Choroid plexus epithelial cell (primary cell): ENCODE measurements around the gene DNAJB14.
A peak's percentile ranks its signal among the peaks of the same experiment; 100 is the strongest.

ENCODE experiments used
- DNase-seq: peaks from one replicate; pipeline ENCODE4 v3.0.0-alpha.2; 2010; ENCODE audit warnings: low read depth
- H3K4me3 ChIP-seq: 2 replicates; pipeline ENCODE4 v1.5.1; 2011; ENCODE audit warnings: low read depth, mild to moderate bottlenecking, control low read depth, low read length, moderate library complexity
- TF ChIP-seq, protein P1 (sequence below): conservative IDR thresholded peaks from 2 replicates; pipeline ENCODE4 v1.5.1; 2011; ENCODE audit warnings: low read depth, mild to moderate bottlenecking, control low read depth, inconsistent platforms, low read length, moderate library complexity

Gene DNAJB14

DNA sequence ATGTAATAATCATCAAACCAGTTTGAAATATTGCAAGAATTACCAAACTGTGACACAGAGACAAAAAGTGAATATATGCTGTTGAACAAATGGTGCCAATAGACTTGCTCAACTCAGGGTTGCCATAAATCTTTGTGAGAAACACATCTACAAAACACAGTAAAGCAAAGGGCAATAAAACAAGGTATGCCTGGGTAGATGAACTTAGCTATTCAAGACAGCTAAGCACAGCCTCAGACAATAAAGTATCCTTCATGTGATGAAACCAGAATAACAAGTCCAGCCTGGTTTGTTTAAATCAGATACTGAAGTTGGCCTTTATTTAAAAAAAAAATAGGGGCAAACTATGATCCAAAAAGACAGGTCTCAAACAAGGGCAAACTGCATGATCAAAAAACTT lies 71.3 kb downstream of the DNAJB14 start:
- no peak for DNase-seq
- H3K4me3 ChIP-seq = no peak overlapping the region
- TF ChIP-seq, protein P1, sequence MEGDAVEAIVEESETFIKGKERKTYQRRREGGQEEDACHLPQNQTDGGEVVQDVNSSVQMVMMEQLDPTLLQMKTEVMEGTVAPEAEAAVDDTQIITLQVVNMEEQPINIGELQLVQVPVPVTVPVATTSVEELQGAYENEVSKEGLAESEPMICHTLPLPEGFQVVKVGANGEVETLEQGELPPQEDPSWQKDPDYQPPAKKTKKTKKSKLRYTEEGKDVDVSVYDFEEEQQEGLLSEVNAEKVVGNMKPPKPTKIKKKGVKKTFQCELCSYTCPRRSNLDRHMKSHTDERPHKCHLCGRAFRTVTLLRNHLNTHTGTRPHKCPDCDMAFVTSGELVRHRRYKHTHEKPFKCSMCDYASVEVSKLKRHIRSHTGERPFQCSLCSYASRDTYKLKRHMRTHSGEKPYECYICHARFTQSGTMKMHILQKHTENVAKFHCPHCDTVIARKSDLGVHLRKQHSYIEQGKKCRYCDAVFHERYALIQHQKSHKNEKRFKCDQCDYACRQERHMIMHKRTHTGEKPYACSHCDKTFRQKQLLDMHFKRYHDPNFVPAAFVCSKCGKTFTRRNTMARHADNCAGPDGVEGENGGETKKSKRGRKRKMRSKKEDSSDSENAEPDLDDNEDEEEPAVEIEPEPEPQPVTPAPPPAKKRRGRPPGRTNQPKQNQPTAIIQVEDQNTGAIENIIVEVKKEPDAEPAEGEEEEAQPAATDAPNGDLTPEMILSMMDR = no peak

DNA sequence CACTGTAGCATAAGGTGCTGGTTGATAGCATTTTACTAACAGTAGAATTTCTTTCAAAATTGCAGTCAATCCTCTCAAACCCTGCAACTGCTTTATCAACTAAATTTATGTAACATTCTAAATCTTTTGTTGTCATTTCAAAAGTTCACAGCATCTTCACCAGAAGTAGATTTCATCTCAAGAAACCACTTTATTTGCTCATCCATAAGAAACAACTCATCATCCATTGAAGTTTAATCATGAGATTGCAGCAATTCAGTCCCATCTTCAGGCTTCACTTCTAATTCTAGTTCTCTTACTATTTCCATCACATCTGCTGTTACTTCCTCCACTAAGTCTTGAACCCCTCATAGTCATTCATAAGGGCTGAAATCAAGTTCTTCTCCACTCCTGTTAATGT lies 73.8 kb downstream of the DNAJB14 start:
- no peak for DNase-seq
- TF ChIP-seq, protein P1 = no peak
- H3K4me3 ChIP-seq = no peak overlapping the region

DNA sequence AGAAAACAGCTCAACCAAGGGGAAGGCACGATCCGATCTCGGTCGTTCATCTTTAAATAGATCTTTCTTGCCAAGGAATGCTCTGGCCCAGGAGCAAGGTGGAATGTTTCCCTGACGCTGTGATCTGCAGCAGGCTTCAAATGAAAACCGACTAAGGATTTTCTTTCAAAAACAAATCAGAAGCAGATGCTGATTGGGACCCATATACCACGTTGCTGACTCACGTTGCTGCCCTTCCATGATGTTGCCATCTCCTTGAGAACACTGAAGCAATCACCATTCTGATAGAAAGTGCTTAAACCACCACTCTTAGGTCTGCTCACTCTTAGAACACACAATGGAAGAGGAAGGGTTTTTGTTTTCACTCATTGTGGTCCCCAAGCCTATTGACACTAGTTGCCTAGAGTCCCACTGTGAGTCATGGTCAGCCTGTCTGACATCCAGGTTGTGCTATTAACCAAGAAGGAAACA lies 78.3 kb downstream of the DNAJB14 start:
- peak; percentile 70 for DNase-seq
- no peak overlapping the region for H3K4me3 ChIP-seq
- TF ChIP-seq, protein P1 = no peak

DNA sequence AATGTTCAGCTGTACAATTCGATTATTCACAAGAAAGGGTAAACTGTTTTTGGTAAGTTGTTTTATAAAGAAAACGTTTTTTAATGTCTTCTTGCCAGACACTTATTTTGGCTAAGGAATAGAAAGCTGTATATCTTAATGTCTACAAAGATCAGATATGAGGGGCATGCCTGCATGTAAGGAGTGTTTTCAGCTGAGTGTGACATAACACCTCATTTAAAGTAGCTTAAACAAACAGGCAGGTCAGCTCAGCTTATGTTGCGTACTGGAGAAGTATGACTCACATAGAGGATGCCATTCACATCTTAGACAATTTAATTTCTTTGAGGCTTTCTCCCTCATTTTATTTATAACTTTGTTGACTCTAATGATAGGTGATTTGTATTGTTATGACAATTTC lies 82.6 kb downstream of the DNAJB14 start:
- H3K4me3 ChIP-seq = no peak overlapping the region
- TF ChIP-seq, protein P1 = no peak
- DNase-seq = peak; percentile 56

DNA sequence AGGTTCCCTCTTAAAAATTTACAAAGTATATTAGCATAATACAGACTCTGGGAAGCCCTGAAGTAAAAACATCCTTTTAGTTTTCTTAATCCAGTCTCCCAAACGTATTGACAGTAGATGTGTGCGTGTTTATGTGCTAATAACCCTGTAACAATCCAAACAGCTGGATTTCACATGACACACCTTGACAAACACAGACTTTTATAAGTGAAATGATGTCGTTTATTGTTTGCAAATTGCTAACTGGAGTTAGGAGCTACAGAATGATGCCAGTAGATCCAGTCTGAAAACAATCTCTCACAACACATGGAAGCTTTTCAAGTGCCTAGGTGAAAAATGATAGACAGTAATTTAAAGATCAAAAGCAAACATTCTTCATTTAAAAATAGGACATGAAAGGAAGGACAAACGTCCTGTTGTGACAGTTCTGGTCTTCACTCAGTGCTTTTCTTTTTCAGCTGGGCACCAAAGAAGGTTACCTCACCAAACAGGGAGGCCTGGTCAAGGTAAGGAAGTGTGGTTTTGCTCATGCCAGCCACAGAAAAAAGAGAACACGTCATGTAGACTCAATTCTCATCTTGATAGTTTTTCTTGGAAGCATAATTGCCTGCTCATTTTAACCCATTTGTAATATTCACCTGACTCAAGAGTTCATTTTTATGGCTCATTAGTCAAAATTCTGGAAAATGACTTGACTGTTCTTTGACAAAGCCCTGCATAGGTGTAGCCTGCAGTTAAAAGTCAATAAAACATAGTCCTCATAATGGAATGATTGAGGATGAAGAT lies 85.1 kb downstream of the DNAJB14 start:
- H3K4me3 ChIP-seq = no peak overlapping the region
- TF ChIP-seq, protein P1 = no peak
- DNase-seq = no peak

DNA sequence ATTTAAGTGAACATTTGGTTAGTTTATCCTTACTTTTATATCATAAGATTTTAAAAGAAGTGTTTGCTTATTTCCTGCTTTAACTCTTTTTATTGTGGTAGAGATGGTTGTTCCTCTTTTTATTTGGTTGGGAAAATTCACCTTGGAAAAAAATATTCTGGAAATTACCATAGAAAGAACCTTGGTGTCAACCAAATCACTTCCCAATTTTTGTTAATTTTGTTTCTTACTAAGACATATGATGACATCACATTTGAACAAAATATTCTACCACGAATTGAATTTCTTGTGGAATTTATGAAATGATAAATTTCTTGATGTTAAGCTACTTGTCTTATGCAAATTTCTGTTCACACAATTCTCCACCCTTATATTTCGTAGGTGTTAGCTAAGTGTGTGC lies 85.9 kb downstream of the DNAJB14 start:
- H3K4me3 ChIP-seq = no peak overlapping the region
- DNase-seq = no peak
- TF ChIP-seq, protein P1 = no peak

DNA sequence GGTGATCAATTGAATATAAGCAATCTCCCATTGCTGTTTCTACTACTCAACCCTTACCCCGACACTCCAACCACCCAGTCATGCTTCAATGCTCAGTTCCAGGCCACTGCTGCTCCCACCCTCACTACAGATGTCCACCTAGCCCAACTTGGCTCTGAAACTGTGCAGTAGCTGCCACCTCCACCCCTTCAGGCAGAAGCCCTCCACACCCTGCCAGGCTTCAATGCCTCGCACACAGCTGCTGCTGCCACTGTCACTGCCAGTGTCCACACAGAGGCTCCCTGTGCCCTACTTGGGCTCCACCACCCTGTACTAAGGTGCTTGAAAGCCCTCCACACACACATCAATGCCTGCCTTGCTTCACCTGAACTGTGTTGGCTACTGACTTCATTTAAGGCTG lies 86.8 kb downstream of the DNAJB14 start:
- H3K4me3 ChIP-seq = no peak overlapping the region
- no peak for DNase-seq
- TF ChIP-seq, protein P1 = no peak
